GM12878 (cell line): Measurements from ENCODE around the gene GPR107. TPM values are rescaled to one million over a fixed set of nuclear protein-coding genes. Genes with fewer than 3 reads are reported as not detected.

Source experiments
- ELK1 ChIP-seq: IDR thresholded peaks from 2 replicates; pipeline ENCODE4 v1.6.1; 2012; ENCODE audit warnings: low read depth, low read length, improper control_type of control experiment
- MYC ChIP-seq: IDR thresholded peaks from 2 replicates; pipeline ENCODE4 v1.6.1; 2011; ENCODE audit warnings: mild to moderate bottlenecking, low read length, moderate library complexity, inconsistent platforms; ENCODE audit not compliant: insufficient read depth, insufficient replicate concordance, insufficient read length, severe bottlenecking
- NFIC ChIP-seq: IDR thresholded peaks from 2 replicates; pipeline ENCODE4 v1.6.1; 2012; ENCODE audit warnings: low read depth, mild to moderate bottlenecking, inconsistent platforms, low read length, moderate library complexity
- NFYB ChIP-seq: IDR thresholded peaks from 2 replicates; pipeline ENCODE4 v1.6.1; 2011; ENCODE audit warnings: low read depth, mild to moderate bottlenecking, low read length, improper control_type of control experiment, moderate library complexity; ENCODE audit not compliant: insufficient read depth
- RB1 ChIP-seq: fragments of 450-650 bp; formaldehyde crosslinking; IDR thresholded peaks from 2 replicates; pipeline ENCODE4 v1.6.1; 2017; ENCODE audit warnings: mild to moderate bottlenecking, borderline replicate concordance
- SMAD1 ChIP-seq: fragments of 450-650 bp; IDR thresholded peaks from 2 replicates; pipeline ENCODE4 v1.6.1; 2018; ENCODE audit warnings: mild to moderate bottlenecking, low read depth; ENCODE audit not compliant: partially characterized antibody
- TBL1XR1 ChIP-seq: IDR thresholded peaks from 2 replicates; pipeline ENCODE4 v1.6.1; 2012; ENCODE audit warnings: low read depth, low read length, improper control_type of control experiment
- USF1 ChIP-seq: IDR thresholded peaks from 2 replicates; pipeline ENCODE4 v1.6.1; 2011; ENCODE audit warnings: borderline replicate concordance, low read depth, mild to moderate bottlenecking, moderate library complexity, mixed read lengths, low read length; ENCODE audit not compliant: insufficient read depth; ENCODE audit errors: extremely low read length
- ZBTB33 ChIP-seq: fragments of 450-650 bp; IDR thresholded peaks from 2 replicates; pipeline ENCODE4 v1.6.1; 2017; ENCODE audit warnings: mild to moderate bottlenecking
- polyA plus RNA-seq, 11 experiments: library from polyadenylated mRNA; depleted of rRNA in 4 of 11; unstranded in 6 of 11; stranded (reverse) in 5 of 11; fragments of >200 nt; fragmentation: Nextera tagmentation in 4 of 11; fragmentation: Illumina TruSeq in 1 of 11; extraction: Ambion mirVana in 4 of 11; extraction: Trizol in 1 of 11; gene quantifications; 1 replicate in 1 of 11; 2 replicates in 10 of 11; pipeline versions ENCODE4 v1.2.1 to v1.2.3, GENCODE V29; 2011 to 2016; ENCODE audit warnings: inconsistent platforms in 2 of 11, missing spikeins in 2 of 11, low read depth in 1 of 11
- total RNA-seq, 4 experiments: library from RNA; depleted of rRNA in 3 of 4; stranded (reverse); fragments of >200 nt in 3 of 4; fragmentation: Illumina TruSeq in 1 of 4; extraction: Trizol in 1 of 4; gene quantifications; 2 replicates each; pipeline versions ENCODE4 v1.2.1 to v1.2.3, GENCODE V29; 2013 to 2021

GPR107 gene
- total and polyA plus RNA-seq, 10 of the 15 experiments (the other 5 are each of a cell fraction or from before 2014, with no cell fraction given) = 2.7 to 21.4 (median 10.6) TPM

GRCh38 chr9:130069048-130069447, 15.3 kb downstream of the GPR107 start (continued):
- TF ChIP-seq USF1 (no peak), SMAD1 (no peak), RB1 (no peak), TBL1XR1 (no peak), ELK1 (no peak), MYC (no peak), NFYB (no peak), ZBTB33 (no peak), NFIC (no peak)
